Transverse colon (tissue), 4 donors: Measurements from ENCODE around the gene GNG7. TPM values are rescaled to one million over a fixed set of nuclear protein-coding genes. Genes with fewer than 3 reads are reported as not detected.
"Not testable (repeated sequence)": the region's sequence is repeated elsewhere in the genome, so short reads cannot be mapped to it uniquely, and the experiment has no call there.

ENCODE experiments used
- DNase-seq: peaks from one replicate; pipeline ENCODE4 v3.0.0-alpha.2; 2019
- H3K27ac ChIP-seq, 4 donors: fragments of 200-600 bp; sonication (generic); 2 replicates each; pipeline ENCODE4 v1.5.1; 2016 to 2018; ENCODE audit warnings: inconsistent platforms in 4 of 4
- H3K27me3 ChIP-seq: fragments of 200-600 bp; sonication (generic); 2 replicates; pipeline ENCODE4 v1.5.1; 2017; ENCODE audit warnings: inconsistent platforms
- H3K36me3 ChIP-seq, 4 donors: fragments of 200-600 bp; sonication (generic); 2 replicates each; pipeline ENCODE4 v1.5.1; 2017 to 2019; ENCODE audit warnings: inconsistent platforms in 4 of 4
- H3K4me1 ChIP-seq, 4 donors: fragments of 200-600 bp; sonication (generic); 2 replicates each; pipeline ENCODE4 v1.5.1; 2017 to 2020; ENCODE audit warnings: inconsistent platforms in 4 of 4
- H3K4me3 ChIP-seq, 4 donors: fragments of 200-600 bp; sonication (generic); 1 replicate in 1 of 4; 2 replicates in 3 of 4; pipeline versions ENCODE4 v1.5.1 to v1.6.1; 2017 to 2019; ENCODE audit warnings: inconsistent platforms in 4 of 4
- H3K9me3 ChIP-seq, 2 donors: fragments of 200-600 bp; sonication (generic); 2 replicates each; pipeline ENCODE4 v1.5.1; 2017 to 2019; ENCODE audit warnings: inconsistent platforms in 2 of 2
- EP300 ChIP-seq: sonication (generic); formaldehyde crosslinking; IDR thresholded peaks from one replicate; pipeline ENCODE4 v1.6.1; 2017; ENCODE audit warnings: antibody characterized with exemption, low read depth
- POLR2A ChIP-seq: fragments of 450-650 bp; IDR thresholded peaks from one replicate; pipeline ENCODE4 v1.6.1; 2016; ENCODE audit warnings: antibody characterized with exemption, mild to moderate bottlenecking, moderate library complexity
- POLR2AphosphoS5 ChIP-seq, 3 donors: sonication (generic); formaldehyde crosslinking; IDR thresholded peaks; one replicate each; pipeline ENCODE4 v1.6.1; 2016; ENCODE audit warnings: antibody characterized with exemption in 3 of 3
- WGBS, 2 donors: methylation state at CpG; one replicate each; pipeline ENCODE4 v1.1.5; 2018; ENCODE audit warnings: low coverage in 1 of 2; 5-methylcytosine and 5-hydroxymethylcytosine counted together
- in situ Hi-C, 4 donors: fragments of 200-750 bp; cut with MboI; loops; one replicate each; pipeline versions ENCODE4 v1.15.0 to v1.15.1; 2017; ENCODE audit warnings: low sequenced_read_pairs in 3 of 4, low pct_ligation_motif_present in 1 of 4, low pct_unique_long_range_greater_than_20kb in 1 of 4
- intact Hi-C: fragments of 100-400 bp; cut with DNase I; formaldehyde crosslinking; loops from one replicate; pipeline ENCODE4 v1.15.1; 2023; ENCODE audit warnings: low total_unique reads
- total RNA-seq, 4 donors: library from RNA; depleted of rRNA; stranded (reverse); fragments of >200 nt; gene quantifications; one replicate each; pipeline ENCODE4 v1.1.0, GENCODE V29; 2016
- TF ChIP-seq, protein P1 (sequence below), 5 experiments: fragments of 200-600 bp in 3 of 5; fragments of 450-650 bp in 2 of 5; sonication (generic) in 3 of 5; IDR thresholded peaks; 1 replicate in 2 of 5; 2 replicates in 3 of 5; pipeline ENCODE4 v1.5.1; 2016 to 2017; ENCODE audit warnings: antibody characterized with exemption in 5 of 5, inconsistent platforms in 3 of 5, mild to moderate bottlenecking in 2 of 5, moderate library complexity in 1 of 5

GNG7 gene
- total RNA-seq, 4 donors from 2014 or later: 1.6 to 13.1 (median 4.0) TPM

- Histone ChIP-seq H3K27ac (no peak overlapping the region), H3K4me1 (peaks cover 0 to 6% (median 0%) of the 10 kb centered on the region in 4 donors), H3K9me3 (no peaks in the 10 kb centered on the region), H3K36me3 (no peaks in the 10 kb centered on the region), H3K27me3 (no peaks in the 10 kb centered on the region), H3K4me3 (no peak overlapping the region)
- DNase-seq: no peak
- WGBS, 2 donors: 85 to 100% methylated on average over 1 to 2 of the region's 2 CpGs
- TF ChIP-seq EP300: no peak
- TF ChIP-seq POLR2AphosphoS5 (IDR thresholded peaks at IDR 0.05): no peak
- TF ChIP-seq, protein P1, sequence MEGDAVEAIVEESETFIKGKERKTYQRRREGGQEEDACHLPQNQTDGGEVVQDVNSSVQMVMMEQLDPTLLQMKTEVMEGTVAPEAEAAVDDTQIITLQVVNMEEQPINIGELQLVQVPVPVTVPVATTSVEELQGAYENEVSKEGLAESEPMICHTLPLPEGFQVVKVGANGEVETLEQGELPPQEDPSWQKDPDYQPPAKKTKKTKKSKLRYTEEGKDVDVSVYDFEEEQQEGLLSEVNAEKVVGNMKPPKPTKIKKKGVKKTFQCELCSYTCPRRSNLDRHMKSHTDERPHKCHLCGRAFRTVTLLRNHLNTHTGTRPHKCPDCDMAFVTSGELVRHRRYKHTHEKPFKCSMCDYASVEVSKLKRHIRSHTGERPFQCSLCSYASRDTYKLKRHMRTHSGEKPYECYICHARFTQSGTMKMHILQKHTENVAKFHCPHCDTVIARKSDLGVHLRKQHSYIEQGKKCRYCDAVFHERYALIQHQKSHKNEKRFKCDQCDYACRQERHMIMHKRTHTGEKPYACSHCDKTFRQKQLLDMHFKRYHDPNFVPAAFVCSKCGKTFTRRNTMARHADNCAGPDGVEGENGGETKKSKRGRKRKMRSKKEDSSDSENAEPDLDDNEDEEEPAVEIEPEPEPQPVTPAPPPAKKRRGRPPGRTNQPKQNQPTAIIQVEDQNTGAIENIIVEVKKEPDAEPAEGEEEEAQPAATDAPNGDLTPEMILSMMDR (IDR thresholded peaks at IDR 0.05): no peak
- no peak for TF ChIP-seq POLR2A
- intact Hi-C loops (no loop called here), in situ Hi-C loops (no loop called here)
Observed at GRCh38 chr19:2534423-2535013, 168.0 kb downstream of the GNG7 start.

GRCh38 chr19:2533686-2534422 lies 168.6 kb downstream of the GNG7 start:
- DNase-seq: no peak
- peaks cover 0 to 6% (median 0%) of the 10 kb centered on the region in 4 donors for H3K4me1 ChIP-seq
- TF ChIP-seq POLR2A: no peak
- no peak for TF ChIP-seq EP300
- TF ChIP-seq, protein P1 (IDR thresholded peaks at IDR 0.05): no peak
- TF ChIP-seq POLR2AphosphoS5 (IDR thresholded peaks at IDR 0.05): no peak
- in situ Hi-C loops: no loop called here
- no peaks in the 10 kb centered on the region for H3K27me3 ChIP-seq
- H3K4me3 ChIP-seq: no peak overlapping the region
- no peaks in the 10 kb centered on the region for H3K36me3 ChIP-seq
- intact Hi-C loops: no loop called here
- WGBS, 2 donors: 75 to 84% methylated on average over 6 of the region's 6 CpGs
- no peaks in the 10 kb centered on the region for H3K9me3 ChIP-seq
- no peak overlapping the region for H3K27ac ChIP-seq

DNA sequence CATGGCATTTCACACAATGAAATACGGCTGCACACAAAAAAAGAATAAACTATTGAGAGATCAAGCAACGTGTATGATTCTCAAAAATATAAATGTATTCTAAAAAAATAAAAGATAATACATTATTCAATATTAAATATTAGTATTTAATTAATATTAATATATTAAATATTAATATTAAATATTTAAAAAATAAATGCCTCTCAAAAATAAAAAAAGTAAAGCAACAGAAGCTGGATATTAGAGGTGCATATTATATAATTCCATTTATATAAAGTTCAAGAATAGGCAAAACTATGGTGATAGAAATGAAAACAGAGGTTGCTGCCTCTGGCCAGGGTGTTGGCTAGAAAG lies 169.4 kb downstream of the GNG7 start:
- intact Hi-C loops: no loop called here
- H3K4me1 ChIP-seq: peaks cover 0 to 6% (median 0%) of the 10 kb centered on the region in 4 donors
- TF ChIP-seq POLR2A (no peak), POLR2AphosphoS5 (IDR thresholded peaks at IDR 0.05) (no peak), EP300 (no peak)
- TF ChIP-seq, protein P1 (IDR thresholded peaks at IDR 0.05): no peak
- H3K27me3 ChIP-seq: no peaks in the 10 kb centered on the region
- H3K4me3 ChIP-seq: no peak overlapping the region
- no peaks in the 10 kb centered on the region for H3K9me3 ChIP-seq
- DNase-seq: no peak
- 58 to 81% methylated on average over 2 of the region's 2 CpGs for WGBS, 2 donors
- in situ Hi-C loops: no loop called here
- no peaks in the 10 kb centered on the region for H3K36me3 ChIP-seq
- H3K27ac ChIP-seq: no peak overlapping the region

GRCh38 chr19:2532252-2533071 lies 170.0 kb downstream of the GNG7 start:
- 80 to 85% methylated on average over 7 of the region's 7 CpGs for WGBS, 2 donors
- no peak for DNase-seq
- TF ChIP-seq POLR2AphosphoS5 (IDR thresholded peaks at IDR 0.05) (peak in 2 of 3 donors; percentile 8 to 47), EP300 (no peak)
- no peak overlapping the region for H3K4me3 ChIP-seq
- H3K27ac ChIP-seq: peak overlapping the region in 1 of 4 donors; percentile 45
- in situ Hi-C loops (no loop called here), intact Hi-C loops (no loop called here)
- no peaks in the 10 kb centered on the region for H3K27me3 ChIP-seq
- peaks cover 0 to 6% (median 0%) of the 10 kb centered on the region in 4 donors for H3K4me1 ChIP-seq
- no peaks in the 10 kb centered on the region for H3K9me3 ChIP-seq
- no peaks in the 10 kb centered on the region for H3K36me3 ChIP-seq

DNA sequence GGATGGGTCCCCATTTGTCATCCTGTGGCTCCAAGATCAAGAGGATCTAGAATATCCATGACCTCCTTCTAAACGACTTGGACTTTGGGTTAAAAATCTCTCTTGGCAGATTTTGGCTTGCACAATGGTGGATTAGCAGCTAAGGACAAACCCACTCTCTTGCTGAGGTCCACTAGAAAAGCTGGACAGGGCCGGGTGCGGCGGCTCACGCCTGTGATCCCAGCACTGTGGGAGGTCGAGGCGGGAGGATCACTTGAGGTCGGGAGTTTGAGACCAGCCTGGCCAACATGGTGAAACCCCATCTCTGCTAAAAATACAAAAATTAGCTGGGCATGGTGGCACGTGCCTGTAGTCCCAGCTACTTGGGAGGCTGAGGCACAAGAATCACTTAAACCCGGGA lies 172.6 kb downstream of the GNG7 start:
- H3K36me3 ChIP-seq, in situ Hi-C loops, H3K27ac ChIP-seq, H3K27me3 ChIP-seq, H3K4me1 ChIP-seq, DNase-seq, H3K9me3 ChIP-seq, intact Hi-C loops, H3K4me3 ChIP-seq: not testable (repeated sequence)
- WGBS, 2 donors: 82% methylated on average over 10 of the region's 10 CpGs; no CpG with 5 or more reads in 1 of the 2 donors
